GM23338 (cell line): ENCODE measurements around the gene FBL. TPM values are rescaled to one million over a fixed set of nuclear protein-coding genes. Genes with fewer than 3 reads are reported as not detected.
A peak's percentile ranks its signal among the peaks of the same experiment; 100 is the strongest.

ENCODE experiments used
- ATAC-seq: fragments of 200-7000 bp; cut with Tn5 transposase; 3 replicates; pipeline ENCODE4 v1.9.1; 2020
- DNase-seq: peaks from one replicate; pipeline ENCODE4 v3.0.0-alpha.2; 2015; ENCODE audit warnings: low spot score
- H2AFZ ChIP-seq: fragments of 200-600 bp; sonication (generic); 2 replicates; pipeline ENCODE4 v1.8.0; 2016; ENCODE audit warnings: antibody characterized with exemption, mild to moderate bottlenecking, moderate library complexity
- H3F3A ChIP-seq: fragments of 200-600 bp; sonication (generic); replicated peaks from 2 replicates; pipeline ENCODE4 v1.8.0; 2017; ENCODE audit warnings: antibody characterized with exemption, mixed run types, low read depth
- H3K27ac ChIP-seq: fragments of 200-600 bp; sonication (generic); 2 replicates; pipeline ENCODE4 v1.6.1; 2016; ENCODE audit warnings: low read depth
- H3K27me3 ChIP-seq: fragments of 200-600 bp; sonication (generic); 2 replicates; pipeline ENCODE4 v1.8.0; 2016; ENCODE audit warnings: mild to moderate bottlenecking, mixed run types, moderate library complexity; ENCODE audit not compliant: insufficient read depth
- H3K36me3 ChIP-seq: fragments of 200-600 bp; sonication (generic); 2 replicates; pipeline ENCODE4 v1.8.0; 2016; ENCODE audit warnings: mild to moderate bottlenecking; ENCODE audit not compliant: insufficient read depth
- H3K4me1 ChIP-seq: fragments of 200-600 bp; sonication (generic); 2 replicates; pipeline ENCODE4 v1.8.0; 2016; ENCODE audit warnings: mild to moderate bottlenecking, moderate library complexity; ENCODE audit not compliant: insufficient read depth
- H3K4me2 ChIP-seq: fragments of 200-600 bp; sonication (generic); 2 replicates; pipeline ENCODE4 v1.7.1; 2017; ENCODE audit warnings: mixed run types
- H3K4me3 ChIP-seq: fragments of 200-600 bp; sonication (generic); 2 replicates; pipeline ENCODE4 v1.6.1; 2016; ENCODE audit warnings: mixed run types
- H3K79me2 ChIP-seq: fragments of 200-600 bp; sonication (generic); replicated peaks from 2 replicates; pipeline ENCODE4 v1.8.0; 2017; ENCODE audit warnings: mild to moderate bottlenecking; ENCODE audit not compliant: insufficient read depth
- H3K9me2 ChIP-seq: fragments of 200-600 bp; sonication (generic); 2 replicates; pipeline ENCODE4 v1.8.0; 2017; ENCODE audit not compliant: insufficient read depth
- H4K20me1 ChIP-seq: fragments of 200-600 bp; sonication (generic); replicated peaks from 2 replicates; pipeline ENCODE4 v1.8.0; 2017; ENCODE audit warnings: mild to moderate bottlenecking; ENCODE audit not compliant: insufficient read depth
- H3K27ac Mint-ChIP-seq: 2 replicates; pipeline ENCODE4 v1.8.0; 2020; ENCODE audit warnings: inconsistent platforms, mild to moderate bottlenecking, moderate library complexity, mixed read lengths
- H3K27me3 Mint-ChIP-seq: 3 replicates; pipeline ENCODE4 v1.8.0; 2022; ENCODE audit warnings: low read depth, mild to moderate bottlenecking, moderate library complexity, mixed read lengths, inconsistent platforms; ENCODE audit not compliant: insufficient read depth, poor library complexity
- H3K36me3 Mint-ChIP-seq: 3 replicates; pipeline ENCODE4 v1.8.0; 2021; ENCODE audit warnings: low read depth, mild to moderate bottlenecking, inconsistent platforms, moderate library complexity, mixed read lengths
- H3K4me1 Mint-ChIP-seq: 3 replicates; pipeline ENCODE4 v1.8.0; 2020; ENCODE audit warnings: mild to moderate bottlenecking, inconsistent platforms, mixed read lengths
- H3K4me3 Mint-ChIP-seq: 3 replicates; pipeline ENCODE4 v1.8.0; 2021; ENCODE audit warnings: moderate library complexity, mild to moderate bottlenecking, inconsistent platforms, mixed read lengths
- H3K9me3 Mint-ChIP-seq: 3 replicates; pipeline ENCODE4 v1.8.0; 2020; ENCODE audit warnings: moderate library complexity, mild to moderate bottlenecking, inconsistent platforms, mixed read lengths
- CREB1 ChIP-seq: fragments of 250-450 bp; sonication (Bioruptor Pico); IDR thresholded peaks from 2 replicates; pipeline ENCODE4 v1.5.0; 2020; ENCODE audit warnings: low read depth, mild to moderate bottlenecking, moderate library complexity
- EZH2 ChIP-seq: fragments of 200-600 bp; sonication (generic); IDR thresholded peaks from one replicate; pipeline ENCODE4 v1.8.0; 2017; ENCODE audit warnings: antibody characterized with exemption, mild to moderate bottlenecking, low read depth; ENCODE audit not compliant: unreplicated experiment
- EZH2phosphoT487 ChIP-seq: fragments of 200-600 bp; sonication (generic); IDR thresholded peaks from one replicate; pipeline ENCODE4 v1.8.1; 2018; ENCODE audit warnings: antibody characterized with exemption; ENCODE audit not compliant: unreplicated experiment
- JUNB ChIP-seq: IDR thresholded peaks from one replicate; pipeline ENCODE4 v1.6.1; 2016; ENCODE audit warnings: antibody characterized with exemption; ENCODE audit not compliant: unreplicated experiment
- NANOG ChIP-seq: IDR thresholded peaks from 2 replicates; pipeline ENCODE4 v1.6.1; 2016; ENCODE audit warnings: antibody characterized with exemption, borderline replicate concordance
- POLR2AphosphoS5 ChIP-seq: IDR thresholded peaks from 2 replicates; pipeline ENCODE4 v1.6.1; 2016; ENCODE audit warnings: antibody characterized with exemption, low read depth
- STAT1 ChIP-seq: IDR thresholded peaks from one replicate; pipeline ENCODE4 v1.6.1; 2016; ENCODE audit warnings: antibody characterized with exemption; ENCODE audit not compliant: unreplicated experiment
- ZNF331 ChIP-seq: fragments of 250-450 bp; sonication (Bioruptor Pico); IDR thresholded peaks from 2 replicates; pipeline ENCODE4 v1.5.0; 2020; ENCODE audit warnings: low read depth, mild to moderate bottlenecking, moderate library complexity
- polyA plus RNA-seq: library from polyadenylated mRNA; unstranded; fragments of >200 nt; fragmentation: Nextera tagmentation; extraction: Ambion mirVana; gene quantifications from 2 replicates; pipeline ENCODE4 v1.2.1, GENCODE V29; 2016
- total RNA-seq: library from RNA; depleted of rRNA; stranded (reverse); fragments of >200 nt; shearing (Covaris generic); gene quantifications from 2 replicates; pipeline ENCODE4 v1.2.3, GENCODE V29; 2014
- TF ChIP-seq, protein P1 (sequence below): IDR thresholded peaks from 2 replicates; pipeline ENCODE4 v1.6.1; 2016; ENCODE audit warnings: antibody characterized with exemption
- TF ChIP-seq, protein P2 (sequence below): IDR thresholded peaks from one replicate; pipeline ENCODE4 v1.6.1; 2018; ENCODE audit warnings: antibody characterized with exemption; ENCODE audit not compliant: unreplicated experiment
- TF ChIP-seq, protein P3 (sequence below), 2 experiments: fragments of 200-600 bp in 1 of 2; sonication (generic) in 1 of 2; conservative IDR thresholded peaks; 2 replicates each; pipeline versions ENCODE4 v1.5.1 to v1.6.1; 2016 to 2017; ENCODE audit warnings: antibody characterized with exemption in 2 of 2, low read depth in 2 of 2, mild to moderate bottlenecking in 2 of 2, moderate library complexity in 1 of 2

FBL gene
- total and polyA plus RNA-seq, 2 experiments from 2014 or later, result 403 to 553 TPM

DNA sequence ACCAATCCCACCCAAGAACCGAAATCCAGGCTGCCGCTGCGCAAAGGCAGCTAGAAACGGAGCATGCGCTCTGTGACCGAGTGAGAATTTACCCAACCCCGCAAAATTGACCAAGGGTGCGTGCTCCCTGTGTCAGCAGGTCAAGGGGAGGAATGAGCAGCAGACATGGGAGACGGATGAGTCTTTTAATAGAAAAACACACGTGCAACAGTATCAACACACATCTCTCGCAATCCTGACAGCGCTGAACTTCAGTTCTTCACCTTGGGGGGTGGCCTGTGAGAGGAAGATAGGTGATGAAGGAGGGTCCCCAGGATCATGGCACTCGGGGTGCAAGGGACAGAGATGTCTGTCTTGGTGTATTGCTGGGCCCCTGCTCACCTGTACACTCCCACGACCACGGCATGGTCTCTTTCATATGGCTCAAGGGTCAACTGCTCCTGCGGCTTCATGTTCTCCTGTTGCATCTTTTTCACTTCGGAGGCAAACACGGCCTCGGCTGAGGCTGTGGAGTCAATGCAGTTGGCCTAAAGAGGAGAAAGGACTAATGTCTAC is 11.8 kb downstream of the FBL start (continued):
- TF ChIP-seq CREB1 (CRISPR knock-in tag) (no peak), EZH2 (no peak), STAT1 (no peak), JUNB (no peak), EZH2phosphoT487 (no peak), ZNF331 (no peak), NANOG (no peak), POLR2AphosphoS5 (no peak)
- TF ChIP-seq, protein P1, sequence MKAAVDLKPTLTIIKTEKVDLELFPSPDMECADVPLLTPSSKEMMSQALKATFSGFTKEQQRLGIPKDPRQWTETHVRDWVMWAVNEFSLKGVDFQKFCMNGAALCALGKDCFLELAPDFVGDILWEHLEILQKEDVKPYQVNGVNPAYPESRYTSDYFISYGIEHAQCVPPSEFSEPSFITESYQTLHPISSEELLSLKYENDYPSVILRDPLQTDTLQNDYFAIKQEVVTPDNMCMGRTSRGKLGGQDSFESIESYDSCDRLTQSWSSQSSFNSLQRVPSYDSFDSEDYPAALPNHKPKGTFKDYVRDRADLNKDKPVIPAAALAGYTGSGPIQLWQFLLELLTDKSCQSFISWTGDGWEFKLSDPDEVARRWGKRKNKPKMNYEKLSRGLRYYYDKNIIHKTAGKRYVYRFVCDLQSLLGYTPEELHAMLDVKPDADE, result no peak

DNA sequence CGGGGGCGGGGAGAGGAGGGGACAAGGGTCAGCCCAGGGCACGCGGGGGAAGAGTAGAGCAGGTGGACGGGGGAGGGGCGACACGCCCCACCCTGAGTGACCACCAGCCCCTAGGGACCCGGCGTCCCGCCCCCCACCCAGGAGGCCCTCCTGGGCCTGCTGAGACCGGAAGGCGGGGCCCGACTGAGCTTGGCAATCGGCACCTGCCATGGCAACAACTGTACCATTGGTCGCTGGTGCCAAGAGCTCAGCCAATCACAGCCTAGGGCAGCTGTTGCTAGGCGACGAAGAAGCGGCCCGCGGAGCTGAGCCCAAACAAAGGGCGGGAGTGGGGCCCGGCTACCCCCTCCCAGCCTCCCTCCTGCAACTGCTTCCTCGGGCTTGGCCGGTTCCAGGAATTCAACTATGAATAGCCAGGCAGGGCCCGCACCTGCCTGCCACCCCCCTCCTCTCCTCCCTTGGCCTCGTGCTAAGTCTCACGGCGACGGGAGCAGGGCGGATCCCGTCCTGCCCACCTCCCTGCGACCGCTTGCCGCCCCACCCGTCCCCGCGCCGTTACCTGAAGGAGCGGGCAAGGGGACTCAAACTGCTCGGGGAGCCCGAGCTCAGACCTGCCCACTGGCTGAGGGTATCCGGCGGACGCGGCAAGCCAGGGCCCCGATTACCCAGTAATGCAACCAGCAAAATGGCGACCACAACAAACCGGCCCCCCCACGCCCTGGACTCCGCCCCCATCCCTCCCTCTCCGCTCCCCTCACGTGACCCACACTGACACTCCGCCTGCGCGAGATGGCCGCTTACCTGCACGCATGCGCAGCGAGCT is 12.5 kb downstream of the FBL start, which contains the start of gene DYRK1B:
DYRK1B (minus strand) TSS at position 699 of the 823 bp plus-strand sequence. CDS start 2,295 bp downstream, outside the sequence.
- Mint-ChIP-seq H3K27me3 (peaks cover 16% of the 10 kb centered on the region), H3K9me3 (no peaks in the 10 kb centered on the region; the same call in 2 of the 3 replicates), H3K36me3 (peaks cover 69% of the 10 kb centered on the region), H3K4me1 (peaks cover 17% of the 10 kb centered on the region), H3K4me3 (peak within 1 kb of the TSS; percentile 74), H3K27ac (peak within 1 kb of the TSS; percentile 90)
- Histone ChIP-seq H3K4me2 (peak within 1 kb of the TSS; percentile 88), H3K36me3 (peaks cover 41% of the 10 kb centered on the region), H3K4me3 (peak within 1 kb of the TSS; percentile 86), H3K9me2 (no peaks in the 10 kb centered on the region), H4K20me1 (peaks cover 3% of the 10 kb centered on the region; the same call in 1 of the 2 replicates), H3F3A (peaks cover 25% of the 10 kb centered on the region), H2AFZ (peak within 1 kb of the TSS; percentile 47; the same call in 1 of the 2 replicates), H3K27me3 (no peaks in the 10 kb centered on the region), H3K27ac (peak within 1 kb of the TSS; percentile 89; the same call in 1 of the 2 replicates), H3K4me1 (peaks cover 5% of the 10 kb centered on the region; the same call in 1 of the 2 replicates), H3K79me2 (peaks cover 9% of the 10 kb centered on the region)
- TF ChIP-seq JUNB (no peak), POLR2AphosphoS5 (peak; percentile 66), ZNF331 (no peak), CREB1 (CRISPR knock-in tag) (0 out of 2 replicates have a peak, but pooled peaks have one; percentile 4)
- ATAC-seq (peak; percentile 96), DNase-seq (peak; percentile 98)

DNA sequence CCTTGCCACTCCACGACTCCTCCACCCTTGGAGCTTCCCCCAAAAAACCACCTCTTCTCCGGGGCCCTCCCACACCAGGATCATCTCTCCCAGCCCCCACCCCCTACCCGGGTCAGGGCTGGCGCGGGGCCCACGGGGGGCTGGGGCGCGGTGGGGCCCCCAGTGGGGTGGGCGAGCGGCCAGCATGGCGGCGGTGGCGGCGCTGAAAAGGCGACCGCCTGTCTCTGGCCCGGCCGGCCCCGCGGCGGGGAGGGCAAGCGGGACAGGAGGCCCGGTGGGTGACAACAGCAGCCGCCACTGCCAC is 13.1 kb downstream of the FBL start:
- H3K27me3 Mint-ChIP-seq, result peaks cover 16% of the 10 kb centered on the region
- Histone ChIP-seq H3K9me2 (no peaks in the 10 kb centered on the region), H3K4me2 (peak overlapping the region; percentile 88), H3K27me3 (no peaks in the 10 kb centered on the region), H2AFZ (peak overlapping the region; percentile 47; the same call in 1 of the 2 replicates), H3F3A (peaks cover 25% of the 10 kb centered on the region), H4K20me1 (peaks cover 3% of the 10 kb centered on the region; the same call in 1 of the 2 replicates), H3K4me3 (peak overlapping the region; percentile 86), H3K4me1 (peaks cover 5% of the 10 kb centered on the region; the same call in 1 of the 2 replicates), H3K36me3 (peaks cover 35% of the 10 kb centered on the region), H3K27ac (no peak overlapping the region), H3K79me2 (peaks cover 6% of the 10 kb centered on the region)
- TF ChIP-seq, protein P2, sequence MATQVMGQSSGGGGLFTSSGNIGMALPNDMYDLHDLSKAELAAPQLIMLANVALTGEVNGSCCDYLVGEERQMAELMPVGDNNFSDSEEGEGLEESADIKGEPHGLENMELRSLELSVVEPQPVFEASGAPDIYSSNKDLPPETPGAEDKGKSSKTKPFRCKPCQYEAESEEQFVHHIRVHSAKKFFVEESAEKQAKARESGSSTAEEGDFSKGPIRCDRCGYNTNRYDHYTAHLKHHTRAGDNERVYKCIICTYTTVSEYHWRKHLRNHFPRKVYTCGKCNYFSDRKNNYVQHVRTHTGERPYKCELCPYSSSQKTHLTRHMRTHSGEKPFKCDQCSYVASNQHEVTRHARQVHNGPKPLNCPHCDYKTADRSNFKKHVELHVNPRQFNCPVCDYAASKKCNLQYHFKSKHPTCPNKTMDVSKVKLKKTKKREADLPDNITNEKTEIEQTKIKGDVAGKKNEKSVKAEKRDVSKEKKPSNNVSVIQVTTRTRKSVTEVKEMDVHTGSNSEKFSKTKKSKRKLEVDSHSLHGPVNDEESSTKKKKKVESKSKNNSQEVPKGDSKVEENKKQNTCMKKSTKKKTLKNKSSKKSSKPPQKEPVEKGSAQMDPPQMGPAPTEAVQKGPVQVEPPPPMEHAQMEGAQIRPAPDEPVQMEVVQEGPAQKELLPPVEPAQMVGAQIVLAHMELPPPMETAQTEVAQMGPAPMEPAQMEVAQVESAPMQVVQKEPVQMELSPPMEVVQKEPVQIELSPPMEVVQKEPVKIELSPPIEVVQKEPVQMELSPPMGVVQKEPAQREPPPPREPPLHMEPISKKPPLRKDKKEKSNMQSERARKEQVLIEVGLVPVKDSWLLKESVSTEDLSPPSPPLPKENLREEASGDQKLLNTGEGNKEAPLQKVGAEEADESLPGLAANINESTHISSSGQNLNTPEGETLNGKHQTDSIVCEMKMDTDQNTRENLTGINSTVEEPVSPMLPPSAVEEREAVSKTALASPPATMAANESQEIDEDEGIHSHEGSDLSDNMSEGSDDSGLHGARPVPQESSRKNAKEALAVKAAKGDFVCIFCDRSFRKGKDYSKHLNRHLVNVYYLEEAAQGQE, result no peak
- no peak for TF ChIP-seq POLR2AphosphoS5
- TF ChIP-seq STAT1, result no peak
- TF ChIP-seq, protein P3, sequence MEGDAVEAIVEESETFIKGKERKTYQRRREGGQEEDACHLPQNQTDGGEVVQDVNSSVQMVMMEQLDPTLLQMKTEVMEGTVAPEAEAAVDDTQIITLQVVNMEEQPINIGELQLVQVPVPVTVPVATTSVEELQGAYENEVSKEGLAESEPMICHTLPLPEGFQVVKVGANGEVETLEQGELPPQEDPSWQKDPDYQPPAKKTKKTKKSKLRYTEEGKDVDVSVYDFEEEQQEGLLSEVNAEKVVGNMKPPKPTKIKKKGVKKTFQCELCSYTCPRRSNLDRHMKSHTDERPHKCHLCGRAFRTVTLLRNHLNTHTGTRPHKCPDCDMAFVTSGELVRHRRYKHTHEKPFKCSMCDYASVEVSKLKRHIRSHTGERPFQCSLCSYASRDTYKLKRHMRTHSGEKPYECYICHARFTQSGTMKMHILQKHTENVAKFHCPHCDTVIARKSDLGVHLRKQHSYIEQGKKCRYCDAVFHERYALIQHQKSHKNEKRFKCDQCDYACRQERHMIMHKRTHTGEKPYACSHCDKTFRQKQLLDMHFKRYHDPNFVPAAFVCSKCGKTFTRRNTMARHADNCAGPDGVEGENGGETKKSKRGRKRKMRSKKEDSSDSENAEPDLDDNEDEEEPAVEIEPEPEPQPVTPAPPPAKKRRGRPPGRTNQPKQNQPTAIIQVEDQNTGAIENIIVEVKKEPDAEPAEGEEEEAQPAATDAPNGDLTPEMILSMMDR (conservative IDR thresholded peaks at IDR 0.05; ENCODE audit: low read depth in 2 of 2), result no peak
- TF ChIP-seq CREB1 (CRISPR knock-in tag), result no peak
- H3K4me1 Mint-ChIP-seq, result peaks cover 17% of the 10 kb centered on the region
- H3K36me3 Mint-ChIP-seq, result peaks cover 68% of the 10 kb centered on the region
- no peaks in the 10 kb centered on the region for H3K9me3 Mint-ChIP-seq
- H3K27ac Mint-ChIP-seq, result peak overlapping the region; percentile 90
- H3K4me3 Mint-ChIP-seq, result peak overlapping the region; percentile 74
- peak; percentile 41 for ATAC-seq
- DNase-seq, result no peak
